Activated CD4-positive, alpha-beta T cell treated with anti-CD3 and anti-CD28 coated beads, Interleukin-2, amount 10 ng/mL, durations not matched to agents 24 days and 14 days (primary cell): Measurements from ENCODE around the gene ZSCAN21. TPM values are rescaled to one million over a fixed set of nuclear protein-coding genes. Genes with fewer than 3 reads are reported as not detected.
"Not testable (repeated sequence)": the region's sequence is repeated elsewhere in the genome, so short reads cannot be mapped to it uniquely, and the experiment has no call there.

Source experiments
- DNase-seq: peaks from one replicate; pipeline ENCODE4 v3.0.0; 2022
- H3K27ac Mint-ChIP-seq: one replicate; pipeline ENCODE4 v1.8.0; 2022; ENCODE audit warnings: mild to moderate bottlenecking, mixed read lengths
- H3K27me3 Mint-ChIP-seq: one replicate; pipeline ENCODE4 v1.8.0; 2022; ENCODE audit warnings: mixed read lengths
- H3K36me3 Mint-ChIP-seq: one replicate; pipeline ENCODE4 v1.8.0; 2022; ENCODE audit warnings: low read depth, mild to moderate bottlenecking, mixed read lengths
- H3K4me1 Mint-ChIP-seq: one replicate; pipeline ENCODE4 v1.8.0; 2021; ENCODE audit warnings: mixed read lengths
- H3K4me3 Mint-ChIP-seq: one replicate; pipeline ENCODE4 v1.8.0; 2022; ENCODE audit warnings: mild to moderate bottlenecking, moderate library complexity, mixed read lengths
- H3K9me3 Mint-ChIP-seq: one replicate; pipeline ENCODE4 v1.8.0; 2021; ENCODE audit warnings: mixed read lengths
- intact Hi-C: fragments of 100-400 bp; cut with micrococcal nuclease; formaldehyde crosslinking; loops from one replicate; pipeline ENCODE4 v1.15.1; 2023
- total RNA-seq: library from RNA; stranded (reverse); gene quantifications from 2 replicates; pipeline ENCODE4 v1.2.3, GENCODE V29; 2022

The ZSCAN21 gene
- total RNA-seq: 8.0 TPM in 2 replicates

DNA sequence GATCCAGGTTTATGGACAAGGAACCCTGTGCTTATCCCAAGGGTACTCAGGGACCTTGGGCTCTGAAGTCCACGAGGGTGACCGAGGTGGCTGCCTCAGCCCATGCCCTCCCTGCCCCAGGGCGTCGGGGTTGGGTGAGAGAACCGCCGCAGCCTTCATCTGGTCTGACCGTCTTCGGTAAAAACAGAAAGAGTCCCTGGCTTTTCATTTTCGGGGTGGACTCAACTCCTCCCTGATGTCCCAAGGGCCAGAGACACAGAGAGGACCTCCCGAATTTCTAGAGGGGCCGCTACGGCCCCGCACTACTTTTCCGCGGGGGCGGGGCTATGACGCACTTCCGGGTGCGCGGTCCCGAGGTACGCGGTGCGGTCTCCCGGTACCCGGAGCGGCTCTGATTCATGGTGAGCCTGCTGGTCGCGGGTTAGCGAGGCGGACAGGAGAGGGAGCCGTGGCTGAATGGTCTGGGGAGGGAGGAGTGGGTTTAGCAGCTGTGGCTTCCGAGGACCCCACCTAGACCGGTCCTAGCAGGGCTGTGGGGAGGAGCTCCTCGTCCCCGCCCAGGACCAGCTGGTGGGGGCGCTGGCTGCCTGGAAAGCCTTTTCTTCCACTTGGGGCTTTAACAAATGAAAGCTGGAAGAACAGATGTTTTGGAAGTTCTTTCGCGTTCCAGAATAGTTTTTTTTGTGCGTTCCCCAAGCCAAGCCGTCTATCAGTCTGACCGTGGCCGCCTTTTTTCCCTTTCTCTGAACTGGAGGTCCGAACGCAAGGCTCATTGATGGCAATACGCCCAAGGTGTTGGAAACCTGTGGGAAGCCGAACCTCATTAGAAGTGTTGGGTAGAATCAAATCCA lies at the start of gene ZSCAN21:
Gene ZSCAN21 (plus strand): TSS at position 334 of the 851 bp plus-strand sequence. CDS start 7,233 bp downstream, outside the sequence.
- intact Hi-C loops: loop anchor here (5.0 kb wide), 3 partner anchors 32 to 72 kb away; partner anchors contain the start of genes AZGP1, ZKSCAN1 and ZNF3

DNA sequence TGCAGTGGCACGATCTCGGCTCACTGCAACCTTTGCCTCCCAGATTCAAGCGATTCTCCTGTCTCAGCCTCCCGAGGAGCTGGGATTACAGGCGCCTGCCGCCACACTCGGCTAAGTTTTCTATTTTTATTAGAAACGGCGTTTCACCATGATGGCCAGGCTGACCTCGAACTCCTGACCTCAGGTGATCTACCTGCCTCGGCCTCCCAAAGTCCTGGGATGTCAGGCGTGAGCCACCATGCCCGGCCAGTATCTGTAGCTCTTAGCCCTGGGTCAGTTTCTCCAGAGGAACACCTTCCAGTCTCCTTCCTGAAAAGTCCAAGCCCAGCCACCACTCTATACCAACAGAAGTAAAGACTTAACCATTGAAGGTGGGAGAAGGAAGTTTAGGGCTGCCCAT lies 49.3 kb upstream of the ZSCAN21 start:
- Mint-ChIP-seq H3K9me3 (no peaks in the 10 kb centered on the region), H3K27ac (no peak overlapping the region), H3K27me3 (peaks cover 2% of the 10 kb centered on the region), H3K4me1 (peaks cover 12% of the 10 kb centered on the region), H3K36me3 (no peaks in the 10 kb centered on the region), H3K4me3 (no peak overlapping the region)
- intact Hi-C loops: no loop called here
- no peak for DNase-seq

More for the DNA sequence above, at the start of gene ZSCAN21:
- Mint-ChIP-seq H3K27me3 (peaks cover 3% of the 10 kb centered on the region), H3K4me1 (peaks cover 12% of the 10 kb centered on the region), H3K4me3 (peak within 1 kb of the TSS; percentile 94), H3K27ac (peak within 1 kb of the TSS; percentile 93), H3K9me3 (no peaks in the 10 kb centered on the region), H3K36me3 (peaks cover 2% of the 10 kb centered on the region)
- peak; percentile 95 for DNase-seq

DNA sequence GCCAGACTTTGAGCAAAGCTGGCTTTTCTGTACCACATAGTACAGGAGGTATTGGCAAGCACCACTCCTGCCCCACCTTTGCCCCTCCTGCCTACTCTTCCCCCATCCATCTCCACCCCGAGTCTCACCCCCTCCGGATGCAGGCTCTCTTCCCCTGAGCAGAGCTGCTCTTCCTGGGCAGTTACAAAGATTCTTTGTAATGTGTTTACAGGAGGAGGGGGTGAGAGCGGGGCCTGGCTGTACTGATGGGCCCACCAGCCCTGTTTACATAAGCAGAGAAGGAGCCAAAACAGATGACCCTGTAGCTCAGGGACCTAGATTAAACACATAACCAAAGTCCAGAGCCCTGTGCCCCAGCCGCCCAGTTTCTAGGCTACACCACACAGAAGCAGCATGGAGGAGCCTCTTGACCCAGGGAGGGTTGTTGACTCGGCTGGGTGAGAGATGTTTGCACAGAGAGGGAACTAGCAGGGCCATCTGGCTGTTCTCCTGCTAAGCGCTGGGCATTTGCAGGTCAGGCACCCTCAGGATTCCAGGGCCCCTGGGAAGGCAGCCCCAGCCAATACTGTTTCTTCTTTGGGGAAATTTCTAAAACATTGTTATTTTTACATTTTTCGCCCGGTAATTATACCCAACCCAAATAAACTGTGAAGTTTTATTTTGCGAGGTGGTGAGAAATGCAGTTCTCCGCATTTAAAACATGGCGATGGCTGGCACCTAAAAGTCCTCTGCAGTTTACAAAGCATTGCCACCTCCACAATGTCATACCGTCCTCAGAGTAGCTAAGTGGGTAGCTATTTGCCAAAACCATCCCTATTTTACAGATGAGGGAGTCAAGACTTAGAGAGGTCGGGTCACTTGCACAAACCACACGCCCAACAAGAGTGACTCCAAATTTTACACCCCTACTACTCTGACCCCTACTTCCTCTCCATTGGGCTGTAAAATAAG lies 45.6 kb upstream of the ZSCAN21 start:
- H3K4me1 Mint-ChIP-seq: peaks cover 7% of the 10 kb centered on the region

DNA sequence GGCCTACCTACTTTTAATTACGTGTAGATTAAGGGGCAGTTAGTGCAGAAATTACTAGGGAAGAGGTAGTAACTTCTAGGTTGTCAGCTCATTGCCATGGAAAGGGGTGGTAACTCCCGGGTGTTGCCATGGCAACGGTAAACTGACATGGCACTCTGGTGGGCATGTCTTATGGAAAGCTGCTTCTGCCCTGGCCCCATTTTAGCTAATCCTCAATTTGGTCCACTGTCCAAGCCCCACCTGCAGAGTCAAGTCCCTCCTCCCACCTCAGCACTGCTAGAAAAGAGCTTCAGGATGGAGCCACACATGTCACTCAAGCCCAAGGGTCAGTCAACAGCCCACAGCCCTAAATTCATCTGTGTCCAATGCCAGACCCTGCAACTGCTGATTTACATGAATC lies 41.7 kb upstream of the ZSCAN21 start:
- no peak overlapping the region for H3K27ac Mint-ChIP-seq
- no peaks in the 10 kb centered on the region for H3K36me3 Mint-ChIP-seq
- intact Hi-C loops: no loop called here
- H3K4me1 Mint-ChIP-seq: peaks cover 7% of the 10 kb centered on the region
- H3K4me3 Mint-ChIP-seq: no peak overlapping the region
- no peaks in the 10 kb centered on the region for H3K9me3 Mint-ChIP-seq
- DNase-seq: no peak
- no peaks in the 10 kb centered on the region for H3K27me3 Mint-ChIP-seq

More for the DNA sequence above, 45.6 kb upstream of the ZSCAN21 start:
- Mint-ChIP-seq H3K27ac (no peak overlapping the region), H3K4me3 (no peak overlapping the region), H3K9me3 (no peaks in the 10 kb centered on the region), H3K36me3 (no peaks in the 10 kb centered on the region), H3K27me3 (no peaks in the 10 kb centered on the region)
- no peak for DNase-seq
- intact Hi-C loops: no loop called here

DNA sequence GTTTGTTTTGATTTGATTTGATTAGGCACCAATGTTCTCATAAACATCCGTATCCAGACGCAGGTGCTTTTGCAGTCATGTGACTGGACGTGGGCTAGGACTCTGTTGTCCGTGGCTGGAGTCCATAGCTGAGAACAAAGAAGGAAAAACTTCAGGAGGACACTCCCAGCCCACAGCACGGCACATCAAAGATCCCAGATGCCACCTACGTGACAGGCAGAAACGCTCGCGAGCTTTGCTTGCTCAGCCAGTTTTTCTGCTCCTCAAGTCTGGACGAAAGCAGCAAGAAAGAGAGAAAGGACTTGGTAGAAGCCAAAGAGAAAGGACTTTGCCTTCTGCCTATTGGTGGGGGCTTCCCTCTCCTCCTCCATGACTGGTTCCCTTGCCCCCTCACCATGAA lies 41.0 kb upstream of the ZSCAN21 start:
- intact Hi-C loops: no loop called here
- Mint-ChIP-seq H3K27me3 (no peaks in the 10 kb centered on the region), H3K9me3 (no peaks in the 10 kb centered on the region), H3K4me1 (peaks cover 10% of the 10 kb centered on the region), H3K4me3 (no peak overlapping the region), H3K27ac (no peak overlapping the region), H3K36me3 (no peaks in the 10 kb centered on the region)
- DNase-seq: no peak

DNA sequence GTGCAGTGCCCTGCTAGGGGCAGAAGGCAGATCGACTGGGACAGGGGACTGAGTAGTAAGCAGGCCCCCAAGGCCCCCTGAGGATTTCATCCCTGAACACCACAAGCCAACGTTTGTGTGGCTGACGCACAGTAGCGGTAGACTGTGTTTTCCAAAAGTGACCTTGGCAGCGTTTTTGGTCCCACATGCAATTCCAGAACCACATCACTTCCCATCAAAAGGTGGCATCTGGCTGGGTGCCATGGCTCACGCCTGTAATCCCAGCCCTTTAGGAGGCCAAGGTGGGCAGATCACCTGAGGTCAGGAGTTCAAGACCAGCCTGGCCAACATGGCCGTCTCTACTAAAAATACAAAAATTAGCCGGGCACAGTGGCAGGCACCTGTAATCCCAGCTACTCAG lies 39.6 kb upstream of the ZSCAN21 start:
- H3K4me3 Mint-ChIP-seq, H3K36me3 Mint-ChIP-seq, H3K27ac Mint-ChIP-seq, H3K27me3 Mint-ChIP-seq, H3K9me3 Mint-ChIP-seq, DNase-seq: not testable (repeated sequence)
- peaks cover 11% of the 10 kb centered on the region for H3K4me1 Mint-ChIP-seq
- intact Hi-C loops: loop anchor here (10.0 kb wide), 1 partner anchor 455 kb away; the partner anchor contains the start of genes FAM200A and ZNF655

DNA sequence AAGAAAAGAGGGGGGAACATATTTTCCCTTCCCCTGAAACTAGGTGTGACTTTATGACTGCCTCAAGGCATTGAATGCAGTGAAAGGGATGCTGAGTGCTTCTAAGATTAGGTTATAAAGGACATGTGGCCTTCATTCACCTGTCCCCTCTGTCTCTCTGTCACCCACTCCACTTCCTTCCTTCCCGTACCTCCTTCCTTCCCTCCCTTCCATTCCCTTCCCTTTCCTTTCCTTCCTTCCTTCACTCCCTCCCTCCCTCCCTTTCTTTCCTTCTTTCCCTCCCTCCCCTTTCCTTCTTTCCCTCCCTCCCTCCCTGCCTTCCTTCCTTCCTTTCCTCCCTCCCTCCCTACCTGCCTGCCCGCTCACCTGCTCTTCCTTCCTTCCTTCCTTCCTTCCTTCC lies 38.7 kb upstream of the ZSCAN21 start:
- Mint-ChIP-seq H3K36me3 (no peaks in the 10 kb centered on the region), H3K4me3 (no peak overlapping the region), H3K4me1 (peaks cover 15% of the 10 kb centered on the region), H3K9me3 (no peaks in the 10 kb centered on the region), H3K27me3 (no peaks in the 10 kb centered on the region), H3K27ac (no peak overlapping the region)
- intact Hi-C loops: loop anchor here (10.0 kb wide), 1 partner anchor 456 kb away; the partner anchor contains the start of genes FAM200A and ZNF655
- DNase-seq: no peak

DNA sequence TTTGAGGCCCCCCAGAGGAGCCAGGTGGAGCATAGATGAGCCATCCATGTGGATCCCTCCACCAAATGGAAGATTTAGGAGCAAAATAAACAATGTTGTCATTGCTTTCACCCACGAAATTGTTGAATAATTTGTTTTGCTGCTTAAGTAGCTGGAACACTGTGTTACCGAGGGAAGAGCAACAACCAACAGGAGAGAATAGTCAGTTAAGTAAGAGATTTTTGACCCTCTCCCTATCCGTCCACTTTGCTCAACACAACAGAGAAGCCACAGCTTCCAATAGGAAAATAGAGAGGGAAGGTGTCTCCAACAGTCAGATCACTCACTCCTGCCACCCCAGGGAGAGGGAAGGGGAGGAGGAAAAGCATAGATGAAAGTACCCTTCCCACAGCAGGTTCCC lies 38.1 kb upstream of the ZSCAN21 start:
- Mint-ChIP-seq H3K9me3 (no peaks in the 10 kb centered on the region), H3K4me1 (peaks cover 19% of the 10 kb centered on the region), H3K27ac (no peak overlapping the region), H3K4me3 (no peak overlapping the region), H3K36me3 (peaks cover 5% of the 10 kb centered on the region), H3K27me3 (no peaks in the 10 kb centered on the region)
- DNase-seq: no peak
- intact Hi-C loops: loop anchor here (10.0 kb wide), 1 partner anchor 457 kb away; the partner anchor contains the start of genes FAM200A and ZNF655

DNA sequence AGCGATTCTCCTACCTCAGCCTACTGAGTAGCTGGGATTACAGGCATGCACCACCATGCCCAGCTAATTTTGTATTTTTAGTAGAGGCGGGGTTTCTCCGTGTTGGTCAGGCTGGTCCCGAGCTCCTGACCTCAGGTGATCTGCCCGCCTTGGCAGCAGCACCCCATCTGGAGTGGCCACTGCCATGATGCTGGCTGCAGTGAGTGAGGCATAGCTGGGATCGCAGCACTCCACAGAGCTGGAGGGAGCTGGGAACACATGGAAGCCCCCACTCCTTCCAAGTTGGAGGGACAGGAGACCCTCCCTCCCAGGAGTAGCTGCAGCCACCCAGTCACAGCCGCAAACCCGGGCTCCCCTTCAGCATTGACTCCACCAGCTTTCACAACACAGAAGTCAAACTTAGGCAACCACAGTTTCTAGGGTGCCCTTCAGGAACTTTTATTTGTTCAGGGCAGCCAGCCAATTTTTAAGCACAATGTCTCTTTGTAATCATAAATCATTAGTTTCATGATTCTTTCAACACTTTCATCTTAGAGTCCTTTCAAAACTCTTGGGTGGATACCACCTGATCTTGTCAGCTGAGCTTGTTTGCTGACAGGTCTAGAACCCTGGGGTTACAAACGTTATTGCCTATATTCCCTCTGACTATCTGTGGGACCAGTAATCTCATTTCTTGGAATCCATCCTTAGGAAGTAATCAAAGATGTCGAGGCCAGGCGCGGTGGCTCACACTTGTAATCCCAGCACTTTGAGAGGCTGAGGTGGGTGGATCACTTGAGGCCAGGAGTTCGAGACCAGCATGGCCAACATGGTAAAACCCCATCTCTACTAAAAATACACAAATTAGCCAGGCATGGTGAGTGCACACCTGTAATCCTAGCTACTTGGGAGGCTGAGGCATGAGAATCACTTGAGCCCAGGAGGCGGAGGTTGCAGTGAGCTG lies 36.9 kb upstream of the ZSCAN21 start:
- intact Hi-C loops: loop anchor here (10.0 kb wide), 1 partner anchor 458 kb away; the partner anchor contains the start of genes FAM200A and ZNF655
- H3K27me3 Mint-ChIP-seq, H3K4me3 Mint-ChIP-seq, DNase-seq, H3K9me3 Mint-ChIP-seq: not testable (repeated sequence)
- Mint-ChIP-seq H3K27ac (peak overlapping the region; percentile 15), H3K36me3 (peaks cover 11% of the 10 kb centered on the region), H3K4me1 (peaks cover 20% of the 10 kb centered on the region)

DNA sequence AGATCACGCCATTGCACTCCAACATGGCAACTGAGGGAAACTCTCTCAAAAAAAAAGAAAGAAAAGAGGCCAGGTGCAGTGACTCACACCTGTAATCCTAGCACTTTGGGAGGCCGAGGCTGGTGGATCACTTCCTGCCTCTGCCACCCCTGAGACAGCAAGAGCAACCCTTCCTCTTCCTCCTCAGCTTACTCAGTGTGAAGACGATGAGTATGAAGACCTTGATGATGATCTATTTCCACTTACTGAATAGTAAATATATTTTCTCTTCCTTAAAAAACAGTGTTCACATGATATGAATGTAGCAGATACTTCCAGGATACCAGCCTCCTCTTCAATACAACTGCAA lies 36.3 kb upstream of the ZSCAN21 start:
- intact Hi-C loops: loop anchor here (10.0 kb wide), 1 partner anchor 459 kb away; the partner anchor contains the start of genes FAM200A and ZNF655
- no peaks in the 10 kb centered on the region for H3K9me3 Mint-ChIP-seq
- peak; percentile 56 for DNase-seq
- no peaks in the 10 kb centered on the region for H3K27me3 Mint-ChIP-seq
- H3K4me3 Mint-ChIP-seq: no peak overlapping the region
- H3K36me3 Mint-ChIP-seq: peaks cover 15% of the 10 kb centered on the region
- peak overlapping the region; percentile 15 for H3K27ac Mint-ChIP-seq
- H3K4me1 Mint-ChIP-seq: peaks cover 23% of the 10 kb centered on the region

DNA sequence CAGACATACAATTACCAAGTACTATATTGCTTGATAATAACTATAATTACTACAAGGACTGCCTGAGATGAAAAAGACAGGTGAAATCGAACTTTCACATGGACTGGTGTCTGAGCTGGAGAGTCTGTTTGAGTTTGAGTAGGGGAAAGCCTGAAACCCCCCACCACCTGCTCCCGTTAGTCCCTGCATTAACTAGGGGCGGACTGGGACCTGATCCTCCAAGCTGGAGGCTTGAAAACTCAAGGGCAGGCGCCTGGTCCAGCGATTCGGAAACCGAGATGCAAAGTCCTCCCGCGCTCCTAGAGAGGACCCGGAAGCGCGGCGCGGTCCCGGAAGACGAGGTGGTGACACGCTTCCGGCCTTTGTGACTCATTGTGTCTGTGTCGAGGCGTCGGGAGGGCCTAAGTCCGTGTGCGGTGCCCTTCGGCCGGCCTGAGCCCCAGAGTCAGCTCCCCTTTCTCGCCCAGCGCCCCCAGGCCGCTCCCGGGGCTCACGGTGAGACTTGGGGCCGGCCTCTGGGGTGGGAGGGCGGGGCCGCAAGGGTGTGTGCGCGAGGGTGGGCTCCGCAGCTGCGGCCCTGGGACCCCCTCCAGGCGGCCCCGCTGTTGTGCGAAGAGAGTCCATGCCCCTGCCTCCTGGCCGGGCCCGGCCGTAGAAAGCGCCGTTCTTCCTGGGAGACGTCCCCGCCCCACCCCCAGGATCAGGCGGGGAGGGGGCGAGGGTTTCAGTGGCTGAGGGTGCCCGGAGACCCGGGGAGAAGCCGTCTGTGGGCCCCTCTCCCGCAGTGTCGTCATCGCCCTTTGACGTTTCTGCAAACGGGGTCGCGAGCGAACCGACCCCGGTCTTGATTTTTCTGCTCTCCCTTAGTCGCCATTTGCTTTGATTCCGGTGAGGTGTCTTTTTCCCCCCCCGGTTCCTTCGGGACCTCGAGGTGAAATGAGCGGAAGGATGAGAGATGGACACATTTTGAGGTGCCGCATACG lies 34.1 kb upstream of the ZSCAN21 start, which contains the start of gene ZKSCAN1:
Gene ZKSCAN1 (plus strand): TSS at position 365 of the 983 bp plus-strand sequence. CDS start 7,911 bp downstream, outside the sequence.
- intact Hi-C loops: loop anchor here (1.0 to 10.0 kb wide), 5 partner anchors 18 to 461 kb away; partner anchors contain the start of genes FAM200A, MBLAC1, ZNF3 and ZNF655
- no peaks in the 10 kb centered on the region for H3K27me3 Mint-ChIP-seq
- H3K9me3 Mint-ChIP-seq: no peaks in the 10 kb centered on the region
- peak within 1 kb of the TSS; percentile 94 for H3K27ac Mint-ChIP-seq
- peaks cover 22% of the 10 kb centered on the region for H3K36me3 Mint-ChIP-seq
- H3K4me1 Mint-ChIP-seq: peaks cover 31% of the 10 kb centered on the region
- peak; percentile 96 for DNase-seq
- H3K4me3 Mint-ChIP-seq: peak within 1 kb of the TSS; percentile 95
